Vagina (tissue), 2 donors: ENCODE results near the gene ABHD12B. TPM values are rescaled to one million over a fixed set of nuclear protein-coding genes. Genes with fewer than 3 reads are reported as not detected.

Experiments used
- DNase-seq, 2 donors: peaks; one replicate each; pipeline ENCODE4 v3.0.0-alpha.2; 2017; ENCODE audit errors: extremely low spot score in 2 of 2
- H3K27ac ChIP-seq: fragments of 200-600 bp; sonication (generic); one replicate; pipeline ENCODE4 v1.5.1; 2019
- H3K27me3 ChIP-seq: fragments of 200-600 bp; sonication (generic); one replicate; pipeline ENCODE4 v1.5.1; 2019
- H3K36me3 ChIP-seq, 2 donors: fragments of 200-600 bp; sonication (generic); one replicate each; pipeline ENCODE4 v1.5.1; 2017 to 2019
- H3K4me1 ChIP-seq: fragments of 200-600 bp; sonication (generic); one replicate; pipeline ENCODE4 v1.5.1; 2019
- H3K4me3 ChIP-seq, 2 donors: fragments of 200-600 bp; sonication (generic); 1 replicate in 1 of 2; 2 replicates in 1 of 2; pipeline ENCODE4 v1.5.1; 2016 to 2019
- H3K9me3 ChIP-seq: fragments of 200-600 bp; sonication (generic); one replicate; pipeline ENCODE4 v1.5.1; 2019
- CTCF ChIP-seq, 3 experiments: fragments of 450-650 bp in 2 of 3; fragments of 200-600 bp in 1 of 3; sonication (generic) in 1 of 3; IDR thresholded peaks; one replicate each; pipeline ENCODE4 v1.5.1; 2017 to 2019; ENCODE audit warnings: antibody characterized with exemption in 3 of 3, mild to moderate bottlenecking in 2 of 3, moderate library complexity in 2 of 3
- POLR2A ChIP-seq, 2 donors: fragments of 450-650 bp; IDR thresholded peaks; one replicate each; pipeline ENCODE4 v1.6.1; 2017; ENCODE audit warnings: antibody characterized with exemption in 2 of 2, mild to moderate bottlenecking in 2 of 2, moderate library complexity in 2 of 2
- POLR2AphosphoS5 ChIP-seq, 2 donors: sonication (generic); formaldehyde crosslinking; IDR thresholded peaks; one replicate each; pipeline ENCODE4 v1.9.0; 2017; ENCODE audit warnings: antibody characterized with exemption in 2 of 2, mild to moderate bottlenecking in 2 of 2, low read depth in 1 of 2; ENCODE audit not compliant: insufficient read depth in 1 of 2
- intact Hi-C: fragments of 100-400 bp; cut with DNase I; formaldehyde crosslinking; loops from one replicate; pipeline ENCODE4 v1.15.1; 2023
- total RNA-seq: library from RNA; depleted of rRNA; stranded (reverse); fragments of >200 nt; gene quantifications from one replicate; pipeline ENCODE4 v1.2.3, GENCODE V29; 2016

ABHD12B gene
- total RNA-seq, 1 donor from 2014 or later, result not detected

- intact Hi-C loops, result no loop called here
- Histone ChIP-seq H3K4me1 (no peaks in the 10 kb centered on the region), H3K27ac (no peak overlapping the region), H3K27me3 (no peaks in the 10 kb centered on the region), H3K9me3 (no peaks in the 10 kb centered on the region), H3K36me3 (peaks cover 0 to 31% of the 10 kb centered on the region in 2 donors), H3K4me3 (no peak overlapping the region)
- DNase-seq, result no peak
- TF ChIP-seq CTCF (IDR thresholded peaks at IDR 0.05) (no peak), POLR2AphosphoS5 (IDR thresholded peaks at IDR 0.05; ENCODE audit: insufficient read depth in 1 of 2, low read depth in 1 of 2) (no peak), POLR2A (IDR thresholded peaks at IDR 0.05) (no peak)
These were observed 51.0 kb downstream of the ABHD12B start for GRCh38 chr14:50922803-50923202.

GRCh38 chr14:50924236-50924635, 52.4 kb downstream of the ABHD12B start:
- no peak for DNase-seq
- Histone ChIP-seq H3K36me3 (peaks cover 0 to 27% of the 10 kb centered on the region in 2 donors), H3K4me1 (no peaks in the 10 kb centered on the region), H3K27ac (no peak overlapping the region), H3K27me3 (no peaks in the 10 kb centered on the region), H3K4me3 (no peak overlapping the region), H3K9me3 (no peaks in the 10 kb centered on the region)
- intact Hi-C loops, result no loop called here
- TF ChIP-seq POLR2A (IDR thresholded peaks at IDR 0.05), result no peak
- no peak for TF ChIP-seq POLR2AphosphoS5 (IDR thresholded peaks at IDR 0.05; ENCODE audit: insufficient read depth in 1 of 2, low read depth in 1 of 2)
- no peak for TF ChIP-seq CTCF (IDR thresholded peaks at IDR 0.05)

GRCh38 chr14:50924843-50925242, 53.0 kb downstream of the ABHD12B start:
- no peak for TF ChIP-seq POLR2AphosphoS5 (IDR thresholded peaks at IDR 0.05; ENCODE audit: insufficient read depth in 1 of 2, low read depth in 1 of 2)
- no peak for TF ChIP-seq CTCF (IDR thresholded peaks at IDR 0.05)
- no peak for TF ChIP-seq POLR2A (IDR thresholded peaks at IDR 0.05)
- DNase-seq, result no peak
- H3K4me3 ChIP-seq, result no peak overlapping the region
- intact Hi-C loops, result no loop called here
- H3K9me3 ChIP-seq, result no peaks in the 10 kb centered on the region
- H3K4me1 ChIP-seq, result no peaks in the 10 kb centered on the region
- H3K27ac ChIP-seq, result no peak overlapping the region
- H3K36me3 ChIP-seq, result peaks cover 0 to 34% of the 10 kb centered on the region in 2 donors
- no peaks in the 10 kb centered on the region for H3K27me3 ChIP-seq

- Histone ChIP-seq H3K4me1 (no peaks in the 10 kb centered on the region), H3K36me3 (peaks cover 0 to 53% of the 10 kb centered on the region in 2 donors), H3K4me3 (no peak overlapping the region), H3K9me3 (no peaks in the 10 kb centered on the region), H3K27me3 (no peaks in the 10 kb centered on the region), H3K27ac (no peak overlapping the region)
- TF ChIP-seq CTCF (IDR thresholded peaks at IDR 0.05), result no peak
- TF ChIP-seq POLR2A (IDR thresholded peaks at IDR 0.05), result no peak
- intact Hi-C loops, result no loop called here
- DNase-seq, result no peak
These were observed 55.1 kb downstream of the ABHD12B start for GRCh38 chr14:50926851-50927386.

- no peaks in the 10 kb centered on the region for H3K9me3 ChIP-seq
- H3K4me3 ChIP-seq, result no peak overlapping the region
- no peak for DNase-seq
- TF ChIP-seq POLR2A (IDR thresholded peaks at IDR 0.05), result no peak
- intact Hi-C loops, result no loop called here
- no peaks in the 10 kb centered on the region for H3K27me3 ChIP-seq
- peaks cover 0 to 58% of the 10 kb centered on the region in 2 donors for H3K36me3 ChIP-seq
- H3K27ac ChIP-seq, result no peak overlapping the region
- H3K4me1 ChIP-seq, result no peaks in the 10 kb centered on the region
These were observed 56.3 kb downstream of the ABHD12B start for GRCh38 chr14:50928002-50928635.
